GM12891 (cell line): ENCODE results near the gene INO80D. TPM values are rescaled to one million over a fixed set of nuclear protein-coding genes. Genes with fewer than 3 reads are reported as not detected.
"Not testable (repeated sequence)": the region's sequence is repeated elsewhere in the genome, so short reads cannot be mapped to it uniquely, and the experiment has no call there.

Experiments
- DNase-seq: peaks from one replicate; pipeline ENCODE4 v3.0.0; 2011; ENCODE audit warnings: low spot score; ENCODE audit not compliant: insufficient read length
- FAIRE-seq: peaks from 2 replicates; lab custom pipeline; 2011; peaks lifted over from hg19 to GRCh38; lab: Jason Lieb, UNC
- PAX5 ChIP-seq: IDR thresholded peaks from 2 replicates; pipeline ENCODE4 v1.6.1; 2011; ENCODE audit warnings: low read length, moderate library complexity, mild to moderate bottlenecking; ENCODE audit not compliant: insufficient read depth, severe bottlenecking
- POLR2A ChIP-seq: IDR thresholded peaks from 2 replicates; pipeline ENCODE4 v1.6.1; 2011; ENCODE audit warnings: low read depth, low read length, control low read depth
- POLR2AphosphoS5 ChIP-seq: IDR thresholded peaks from 2 replicates; pipeline ENCODE4 v1.6.1; 2011; ENCODE audit warnings: low read depth, low read length, control low read depth
- POU2F2 ChIP-seq: IDR thresholded peaks from 2 replicates; pipeline ENCODE4 v1.6.1; 2011; ENCODE audit warnings: low read depth, mild to moderate bottlenecking, control low read depth, low read length, moderate library complexity
- SPI1 ChIP-seq: IDR thresholded peaks from 2 replicates; pipeline ENCODE4 v1.6.1; 2011; ENCODE audit warnings: low read depth, low read length, control low read depth
- TAF1 ChIP-seq: IDR thresholded peaks from 2 replicates; pipeline ENCODE4 v1.6.1; 2011; ENCODE audit warnings: low read depth, low read length, control low read depth
- polyA plus RNA-seq: library from polyadenylated mRNA; unstranded; fragments of >200 nt; gene quantifications from one replicate; pipeline ENCODE4 v1.2.1, GENCODE V29; 2012; ENCODE audit warnings: low read depth, missing spikeins, inconsistent platforms; ENCODE audit not compliant: missing spikeins

The INO80D gene
- 1.1 TPM for polyA plus RNA-seq

DNA sequence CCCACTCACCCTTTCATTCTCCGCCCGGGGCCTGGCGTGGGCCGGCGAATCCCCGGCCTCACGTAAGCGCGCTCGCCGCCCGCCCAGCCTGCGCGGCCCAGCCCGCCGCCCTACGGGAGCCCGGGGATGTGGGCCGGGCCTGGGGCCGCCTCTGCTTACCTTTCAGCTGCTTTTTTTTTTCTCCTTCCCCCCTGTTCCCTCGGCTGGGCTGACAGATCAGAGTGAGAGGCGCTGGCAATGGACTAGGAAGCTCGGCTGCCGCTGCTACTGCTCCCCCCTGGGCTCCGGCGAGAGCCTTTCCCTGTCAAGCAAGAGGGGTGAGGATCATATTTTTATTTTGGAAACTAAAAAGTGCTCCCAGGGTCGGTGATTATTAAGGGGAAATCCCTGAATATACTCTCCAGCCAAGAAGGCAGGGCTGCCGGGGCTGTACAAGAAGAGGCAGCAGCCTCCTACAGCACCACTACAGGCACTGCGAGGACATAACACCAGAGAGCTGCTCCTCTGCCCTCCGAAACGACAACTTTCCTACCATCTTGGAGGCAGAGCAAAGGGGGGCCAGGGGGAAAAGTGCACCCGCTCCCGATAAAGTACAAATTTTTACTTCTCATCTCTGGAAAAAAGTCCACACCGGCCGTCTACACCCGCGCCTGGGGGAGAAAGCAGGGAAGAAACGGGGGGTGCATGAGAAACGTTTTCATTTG lies at the start of gene INO80D:
TSS of gene INO80D (minus strand) at position 433 of the 704 bp plus-strand sequence. CDS start 23,158 bp downstream, outside the sequence.
- DNase-seq, result peak; percentile 54
- TF ChIP-seq PAX5 (no peak), TAF1 (0 out of 2 replicates have a peak, but pooled peaks have one; percentile 10), POLR2A (peak; percentile 89), POU2F2 (no peak), POLR2AphosphoS5 (peak; percentile 70; the same call in 1 of the 2 replicates), SPI1 (no peak)
- FAIRE-seq, result peak; percentile 97

GRCh38 chr2:206127656-206128055 lies 41.7 kb upstream of the INO80D start:
- no peak for TF ChIP-seq POLR2AphosphoS5
- TF ChIP-seq TAF1, result no peak
- TF ChIP-seq POLR2A, result no peak
- no peak for TF ChIP-seq POU2F2
- TF ChIP-seq SPI1, result no peak
- TF ChIP-seq PAX5, result no peak
- no peak for DNase-seq
- no peak for FAIRE-seq

GRCh38 chr2:206125901-206126300 lies 39.9 kb upstream of the INO80D start:
- FAIRE-seq (no peak), DNase-seq (no peak)
- no peak for TF ChIP-seq SPI1
- no peak for TF ChIP-seq POU2F2
- no peak for TF ChIP-seq POLR2A
- no peak for TF ChIP-seq PAX5
- no peak for TF ChIP-seq POLR2AphosphoS5

DNA sequence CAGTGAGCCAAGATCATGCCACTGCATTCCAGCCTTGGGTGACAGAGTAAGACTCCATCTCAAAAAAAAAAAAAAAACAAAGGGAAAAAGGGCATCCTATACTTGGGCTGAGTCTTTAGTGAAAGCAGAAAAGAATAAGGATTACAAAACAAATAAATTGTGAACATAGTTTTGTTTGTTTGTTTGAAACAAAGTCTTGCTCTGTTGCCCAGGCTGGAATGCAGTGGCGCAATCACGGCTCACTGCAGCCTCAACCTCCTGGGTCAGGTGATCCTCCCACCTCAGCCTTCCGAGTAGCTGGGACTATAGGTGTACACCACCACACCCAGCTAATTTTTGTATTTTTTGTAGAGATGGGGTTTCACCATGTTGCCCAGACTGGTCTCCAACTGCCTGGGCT lies 36.6 kb upstream of the INO80D start:
- not testable (repeated sequence) for FAIRE-seq, DNase-seq

GRCh38 chr2:206116278-206116677 lies 30.3 kb upstream of the INO80D start:
- TF ChIP-seq POLR2A (no peak), POLR2AphosphoS5 (no peak), SPI1 (no peak), TAF1 (no peak), PAX5 (no peak), POU2F2 (no peak)
- DNase-seq (no peak), FAIRE-seq (no peak)

DNA sequence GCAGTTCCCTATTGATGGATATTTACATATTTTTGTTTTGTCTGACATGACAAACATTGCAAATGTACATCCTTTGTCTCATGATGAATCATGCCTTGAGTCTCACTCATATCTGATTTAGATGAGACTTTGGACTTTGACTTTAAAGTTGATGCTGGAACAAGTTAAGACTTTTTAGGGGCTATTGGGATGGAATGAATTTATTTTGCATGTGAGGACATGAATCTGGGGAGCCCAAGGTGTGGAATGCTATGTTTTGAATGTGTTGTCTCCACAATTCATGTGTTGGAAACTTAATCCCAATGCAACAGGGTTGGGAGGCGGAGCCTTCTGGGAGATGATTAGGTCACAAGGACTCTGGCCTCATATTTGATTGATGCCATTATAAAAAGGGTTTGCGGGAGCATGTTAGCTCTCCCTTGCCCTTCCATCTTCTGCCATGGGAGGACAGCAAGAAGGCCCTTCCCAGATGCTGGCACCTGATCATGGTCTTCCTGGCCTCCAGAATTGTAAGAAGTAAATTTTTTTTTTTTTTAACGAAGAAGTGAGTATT lies 29.1 kb upstream of the INO80D start:
- TF ChIP-seq PAX5 (no peak), SPI1 (no peak), TAF1 (no peak), POLR2AphosphoS5 (no peak), POLR2A (no peak), POU2F2 (no peak)
- DNase-seq (no peak), FAIRE-seq (peak; percentile 20)

DNA sequence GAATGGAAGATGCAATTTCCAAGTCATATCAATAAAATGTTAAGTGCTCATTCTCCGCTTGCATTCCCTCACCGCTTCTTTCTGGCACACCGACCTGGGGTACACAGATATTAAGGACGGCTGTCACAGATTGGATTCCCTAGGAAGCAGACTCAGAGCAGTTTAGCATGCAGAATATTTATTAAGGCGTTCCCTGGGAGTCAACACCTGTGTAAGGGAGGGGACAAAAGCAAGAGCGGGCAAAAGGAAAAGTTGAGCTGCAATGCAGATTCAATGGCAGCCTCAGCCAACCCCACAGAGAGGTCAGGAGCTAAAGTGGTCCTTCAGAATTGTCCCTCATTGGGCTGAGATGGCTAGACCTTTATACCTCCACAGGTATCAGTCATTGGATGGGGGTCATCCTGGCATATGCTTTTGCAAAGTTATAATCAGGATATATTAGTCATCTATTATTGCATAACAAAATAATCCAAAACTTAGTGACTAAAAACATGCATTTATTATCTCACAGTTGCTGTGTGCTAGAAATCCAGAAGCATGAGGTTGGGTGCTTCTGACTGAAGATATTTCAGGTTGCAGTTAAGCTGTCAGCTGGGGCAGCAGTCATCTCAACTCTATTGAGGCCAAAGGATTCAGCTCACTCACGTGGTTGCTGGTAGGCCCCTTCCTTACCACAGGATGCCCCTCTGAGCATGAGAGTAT lies 27.0 kb upstream of the INO80D start:
- FAIRE-seq, result no peak

DNA sequence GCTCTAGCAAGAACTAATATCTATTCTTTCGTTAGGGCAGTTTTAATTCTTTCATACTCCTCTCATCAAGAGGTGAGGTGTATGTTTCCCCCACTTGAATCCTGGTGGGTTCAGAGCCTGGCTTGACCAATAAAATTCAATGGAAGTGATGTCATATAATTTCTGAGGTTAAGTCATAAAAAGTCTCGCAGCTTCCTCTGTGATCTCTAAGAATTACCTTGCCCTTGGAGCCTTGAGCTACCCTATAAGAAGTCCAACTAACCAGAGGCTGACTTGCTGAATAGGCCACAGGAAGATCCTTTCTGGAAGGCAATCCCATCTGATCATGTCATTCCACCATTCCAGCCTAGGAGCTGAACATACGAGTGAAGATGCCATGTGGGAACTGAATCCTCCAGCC lies 26.1 kb upstream of the INO80D start:
- FAIRE-seq (no peak), DNase-seq (no peak)
- TF ChIP-seq SPI1, result no peak
- no peak for TF ChIP-seq TAF1
- no peak for TF ChIP-seq POLR2AphosphoS5
- TF ChIP-seq POU2F2, result no peak
- no peak for TF ChIP-seq POLR2A
- TF ChIP-seq PAX5, result no peak

More for the DNA sequence above, 27.0 kb upstream of the INO80D start:
- no peak for TF ChIP-seq POLR2A
- no peak for DNase-seq

DNA sequence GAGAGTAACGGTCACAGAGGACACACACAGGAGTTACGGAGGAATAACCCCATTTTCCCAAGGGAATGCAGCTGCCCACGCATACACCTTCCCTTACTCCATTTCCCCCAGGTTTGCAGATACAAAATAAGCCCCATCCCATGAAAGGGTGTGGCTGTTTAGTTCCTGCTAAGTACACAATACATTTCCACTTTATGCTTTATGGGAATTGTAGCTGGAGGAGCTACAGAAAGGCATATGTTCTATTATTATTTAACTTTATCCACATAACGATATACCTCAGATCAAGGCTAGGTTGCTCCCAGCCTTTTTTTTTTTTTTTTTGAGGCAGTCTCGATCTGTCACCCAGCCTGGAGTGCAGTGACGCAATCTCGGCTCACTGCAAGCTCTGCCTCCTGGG lies 22.7 kb upstream of the INO80D start:
- FAIRE-seq, result no peak

More for the DNA sequence above, 22.7 kb upstream of the INO80D start:
- TF ChIP-seq POLR2A (no peak), PAX5 (no peak), POLR2AphosphoS5 (no peak), TAF1 (no peak), POU2F2 (no peak), SPI1 (no peak)
- no peak for DNase-seq
